ENCODE measurements around the gene UBE2N.

Gene UBE2N

GRCh38 chr12:93375906-93376305 is 65.8 kb downstream of the UBE2N start:
- Histone ChIP-seq H3K4me2 (no peak overlapping the region), H3K36me3 (ENCODE audit: insufficient read depth) (no peaks in the 10 kb centered on the region), H4K20me1 (ENCODE audit: insufficient read depth) (peaks cover 4% of the 10 kb centered on the region; the same call in 1 of the 2 replicates), H3K27ac (no peak overlapping the region), H3K4me1 (ENCODE audit: low read depth, poor library complexity, severe bottlenecking) (peaks cover 10% of the 10 kb centered on the region), H3K79me2 (ENCODE audit: insufficient read depth, low read depth) (peaks cover 26% of the 10 kb centered on the region), H3K4me3 (IDR thresholded peaks at IDR 0.05; ENCODE audit: insufficient read depth, low read depth, low read length) (no peak overlapping the region), H3K9ac (no peak overlapping the region), H2AFZ (ENCODE audit: low read depth) (no peak overlapping the region), H3K27me3 (ENCODE audit: insufficient read depth, low read depth) (no peaks in the 10 kb centered on the region)
- no peak for TF ChIP-seq CTCF (conservative IDR thresholded peaks at IDR 0.05; ENCODE audit: low read depth, low read length)

GRCh38 chr12:93373961-93374656 is 67.6 kb downstream of the UBE2N start:
- no peak overlapping the region for H3K4me2 ChIP-seq
- H3K4me1 ChIP-seq (ENCODE audit: low read depth, poor library complexity, severe bottlenecking): peaks cover 2% of the 10 kb centered on the region
- H2AFZ ChIP-seq (ENCODE audit: low read depth): no peak overlapping the region
- no peaks in the 10 kb centered on the region for H3K27me3 ChIP-seq (ENCODE audit: insufficient read depth, low read depth)
- H3K36me3 ChIP-seq (ENCODE audit: insufficient read depth): no peaks in the 10 kb centered on the region
- no peak overlapping the region for H3K27ac ChIP-seq
- no peak overlapping the region for H3K4me3 ChIP-seq (IDR thresholded peaks at IDR 0.05; ENCODE audit: insufficient read depth, low read depth, low read length)
- no peaks in the 10 kb centered on the region for H4K20me1 ChIP-seq (ENCODE audit: insufficient read depth)
- H3K79me2 ChIP-seq (ENCODE audit: insufficient read depth, low read depth): peaks cover 8% of the 10 kb centered on the region
- no peak overlapping the region for H3K9ac ChIP-seq
- no peak for TF ChIP-seq CTCF (conservative IDR thresholded peaks at IDR 0.05; ENCODE audit: low read depth, low read length)

GRCh38 chr12:93370947-93371346 is 70.8 kb downstream of the UBE2N start:
- Histone ChIP-seq H3K4me2 (no peak overlapping the region), H3K79me2 (ENCODE audit: insufficient read depth, low read depth) (no peaks in the 10 kb centered on the region), H3K27me3 (ENCODE audit: insufficient read depth, low read depth) (no peaks in the 10 kb centered on the region), H4K20me1 (ENCODE audit: insufficient read depth) (no peaks in the 10 kb centered on the region), H3K27ac (no peak overlapping the region), H2AFZ (ENCODE audit: low read depth) (no peak overlapping the region), H3K4me3 (IDR thresholded peaks at IDR 0.05; ENCODE audit: insufficient read depth, low read depth, low read length) (no peak overlapping the region), H3K4me1 (ENCODE audit: low read depth, poor library complexity, severe bottlenecking) (no peaks in the 10 kb centered on the region), H3K36me3 (ENCODE audit: insufficient read depth) (no peaks in the 10 kb centered on the region), H3K9ac (no peak overlapping the region)
- TF ChIP-seq CTCF (conservative IDR thresholded peaks at IDR 0.05; ENCODE audit: low read depth, low read length): no peak

GRCh38 chr12:93369505-93369904 is 72.2 kb downstream of the UBE2N start:
- Histone ChIP-seq H3K4me2 (no peak overlapping the region), H3K27ac (no peak overlapping the region), H3K27me3 (ENCODE audit: insufficient read depth, low read depth) (no peaks in the 10 kb centered on the region), H3K36me3 (ENCODE audit: insufficient read depth) (no peaks in the 10 kb centered on the region), H2AFZ (ENCODE audit: low read depth) (no peak overlapping the region), H3K4me3 (IDR thresholded peaks at IDR 0.05; ENCODE audit: insufficient read depth, low read depth, low read length) (no peak overlapping the region), H3K9ac (no peak overlapping the region), H3K79me2 (ENCODE audit: insufficient read depth, low read depth) (no peaks in the 10 kb centered on the region), H3K4me1 (ENCODE audit: low read depth, poor library complexity, severe bottlenecking) (no peaks in the 10 kb centered on the region), H4K20me1 (ENCODE audit: insufficient read depth) (no peaks in the 10 kb centered on the region)
- TF ChIP-seq CTCF (conservative IDR thresholded peaks at IDR 0.05; ENCODE audit: low read depth, low read length): no peak
